GM18511 (cell line): Measurements from ENCODE around the gene RBMS3.

Experiments used
- ATAC-seq: cut with Tn5 transposase; IDR thresholded peaks from one replicate; pipeline ENCODE4 v1.9.1; 2021; ENCODE audit warnings: mild to moderate bottlenecking, moderate library complexity; ENCODE audit not compliant: unreplicated experiment

RBMS3 gene

GRCh38 chr3:29606416-29606815, 325.5 kb downstream of the RBMS3 start:
- no peak for ATAC-seq

DNA sequence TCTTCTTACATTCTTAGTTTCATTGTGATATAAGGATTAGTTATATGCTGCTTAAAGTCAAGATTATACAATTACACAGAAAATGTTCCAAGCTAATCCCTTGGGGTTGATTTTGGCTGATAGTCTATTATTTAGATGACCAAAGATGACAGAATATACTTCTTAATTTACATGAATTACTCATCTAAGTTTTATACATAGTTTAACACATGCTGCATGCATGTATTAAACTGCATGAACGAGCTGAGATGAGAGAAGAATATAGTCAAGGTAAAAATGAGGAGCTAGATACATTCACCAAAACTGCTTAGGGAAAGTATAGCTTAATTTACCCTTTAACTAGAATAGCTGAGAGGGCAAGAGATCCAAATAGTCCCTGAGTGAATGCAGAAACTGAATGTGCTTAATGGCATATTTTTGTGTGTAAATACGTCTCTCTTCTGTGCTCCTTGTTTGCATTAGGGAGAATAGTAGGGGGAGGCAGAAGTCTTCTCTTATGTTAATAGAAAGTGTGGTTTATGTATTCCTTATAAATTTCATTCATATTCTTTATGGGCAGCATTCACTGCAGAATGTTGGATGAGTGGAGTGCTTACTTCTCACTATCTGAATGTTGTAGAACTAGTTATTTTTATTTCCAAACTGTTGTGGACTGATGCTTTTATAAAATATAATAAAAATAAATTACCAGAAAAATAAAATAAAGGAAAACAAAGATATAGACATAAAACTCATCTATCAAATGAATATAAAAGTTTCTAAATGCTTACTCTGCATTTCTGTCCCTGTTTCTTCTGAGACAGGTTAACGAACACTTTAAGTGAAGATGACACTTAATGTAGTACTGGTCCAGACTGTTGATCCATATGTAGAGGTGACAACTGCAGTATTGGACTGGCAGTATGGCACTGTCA, 327.8 kb downstream of the RBMS3 start:
- no peak for ATAC-seq

- ATAC-seq: no peak
Measured at GRCh38 chr3:29609328-29609811, 328.5 kb downstream of the RBMS3 start.

GRCh38 chr3:29610781-29611180, 329.9 kb downstream of the RBMS3 start:
- ATAC-seq: no peak

DNA sequence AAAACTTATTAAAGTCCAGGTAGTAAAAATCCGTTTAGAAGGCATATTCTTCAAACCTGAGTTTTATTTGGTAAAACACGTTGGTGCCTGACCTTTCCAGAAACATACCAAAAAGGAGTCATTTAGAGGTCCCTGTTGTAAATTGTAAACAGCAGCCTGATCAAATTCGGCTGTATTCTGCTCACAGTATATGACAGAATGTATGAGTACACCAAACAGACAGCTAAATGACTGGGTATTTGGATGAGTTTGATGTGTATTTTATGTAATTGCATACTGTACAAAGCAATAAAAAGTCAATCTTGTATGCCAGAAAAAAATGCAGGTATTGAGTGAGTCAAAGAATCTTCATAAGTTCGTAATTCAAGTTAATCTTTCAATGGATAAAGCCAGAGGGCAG, 330.4 kb downstream of the RBMS3 start:
- no peak for ATAC-seq

GRCh38 chr3:29612536-29612935, 331.7 kb downstream of the RBMS3 start:
- ATAC-seq: no peak

DNA sequence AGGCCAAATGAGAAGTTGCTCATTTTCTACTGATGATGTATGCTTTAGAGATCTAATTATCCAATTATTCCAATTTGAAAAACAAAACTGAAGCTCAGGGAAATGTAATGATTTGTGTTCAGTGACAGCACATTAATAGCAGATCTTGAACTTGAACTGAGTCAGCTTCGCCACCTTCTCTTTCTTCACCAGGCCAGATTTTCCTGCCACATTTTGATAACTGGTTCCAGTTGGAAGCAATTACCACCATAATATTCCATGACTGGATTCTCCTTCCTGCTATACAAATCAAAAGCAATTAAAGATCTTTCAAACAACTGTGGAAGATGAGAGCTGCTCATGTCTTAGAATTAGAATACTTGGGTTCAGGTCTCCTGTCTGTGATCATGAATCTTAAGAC, 334.1 kb downstream of the RBMS3 start:
- ATAC-seq: no peak

DNA sequence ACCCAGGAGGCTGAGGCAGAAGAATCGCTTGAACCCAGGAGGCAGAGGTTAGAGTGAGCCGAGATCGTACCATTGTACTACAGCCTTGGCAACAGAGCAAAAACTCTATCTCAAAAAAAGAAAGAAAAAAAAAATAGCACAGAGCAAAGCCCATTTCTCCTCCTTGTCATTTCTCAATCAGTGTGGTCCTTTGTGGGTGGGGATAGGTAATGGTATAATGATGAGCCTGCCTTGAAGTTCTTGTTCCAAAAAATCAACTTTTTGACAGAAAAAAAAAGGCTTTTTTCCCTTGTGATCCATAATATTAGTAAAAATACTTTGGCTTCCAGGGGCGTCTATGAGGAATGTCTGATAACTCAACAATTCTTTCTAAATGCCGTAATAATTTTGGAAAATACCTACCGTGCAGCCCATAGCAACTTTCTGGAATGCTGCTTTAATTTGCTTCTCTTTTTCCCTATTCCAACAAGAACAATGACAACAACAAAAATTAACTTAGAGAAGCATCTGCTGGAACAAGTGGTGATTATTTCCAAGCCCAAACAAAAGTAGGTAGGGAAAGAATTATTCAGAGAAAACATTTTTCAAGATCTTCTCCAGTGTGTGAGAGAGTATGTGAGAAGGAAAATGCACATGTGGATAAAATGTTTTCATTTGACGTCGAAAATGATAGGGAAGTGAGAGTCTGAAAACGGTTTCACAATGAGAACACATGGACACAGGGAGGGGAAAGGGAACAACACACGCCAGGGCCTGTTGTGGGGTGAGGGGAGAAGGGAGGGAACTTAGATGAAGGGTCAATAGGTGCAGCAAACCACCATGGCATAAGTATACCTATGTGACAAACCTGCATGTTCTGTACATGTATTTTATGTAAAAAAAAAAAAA, 337.8 kb downstream of the RBMS3 start:
- ATAC-seq: no peak

- no peak for ATAC-seq
Measured at GRCh38 chr3:29619676-29620075, 338.8 kb downstream of the RBMS3 start.

DNA sequence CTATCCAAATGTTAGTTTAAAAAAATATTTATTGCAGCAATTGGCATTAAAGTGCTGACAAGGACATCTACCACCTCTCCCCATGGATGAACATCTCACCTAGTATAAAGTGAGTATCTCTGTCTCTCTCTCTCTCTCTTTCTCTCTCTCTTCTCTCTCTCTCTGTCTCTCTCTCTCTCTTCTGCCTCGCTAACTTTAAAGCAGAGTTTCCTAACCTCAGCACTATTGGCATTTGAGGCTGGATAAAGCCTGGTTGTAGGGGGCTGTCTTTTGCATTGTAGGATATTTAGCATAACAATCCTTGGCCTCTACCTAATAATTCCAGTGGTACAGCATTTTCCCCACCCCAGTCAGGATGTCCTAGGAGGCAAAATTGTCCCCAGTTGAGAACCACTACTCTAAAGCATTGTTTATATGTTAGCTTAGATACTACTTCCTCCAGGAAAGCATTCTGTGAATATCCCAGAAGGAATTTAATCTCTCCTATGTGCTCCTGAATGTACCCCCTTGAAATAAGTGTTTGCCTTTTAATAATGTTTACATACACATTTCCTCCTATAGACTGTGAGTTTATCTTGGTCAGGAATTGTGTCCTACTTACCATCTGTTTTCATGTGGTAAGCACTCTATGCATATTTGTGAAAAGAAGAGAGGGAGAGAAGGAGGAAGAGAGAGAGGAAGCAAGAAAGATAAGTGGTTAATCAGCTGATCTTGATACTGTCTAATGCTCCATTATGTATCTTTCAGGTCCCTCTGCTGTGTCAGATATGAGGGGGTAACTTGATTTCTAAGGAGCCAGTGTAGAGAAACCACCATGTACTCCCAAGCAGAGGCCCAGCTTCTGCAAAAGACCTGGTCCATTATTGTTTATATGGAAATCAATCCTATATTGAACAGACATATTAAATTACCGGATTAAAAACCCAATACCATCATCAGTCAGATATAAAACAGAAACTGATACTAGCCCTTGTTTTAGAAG, 346.6 kb downstream of the RBMS3 start:
- no peak for ATAC-seq

DNA sequence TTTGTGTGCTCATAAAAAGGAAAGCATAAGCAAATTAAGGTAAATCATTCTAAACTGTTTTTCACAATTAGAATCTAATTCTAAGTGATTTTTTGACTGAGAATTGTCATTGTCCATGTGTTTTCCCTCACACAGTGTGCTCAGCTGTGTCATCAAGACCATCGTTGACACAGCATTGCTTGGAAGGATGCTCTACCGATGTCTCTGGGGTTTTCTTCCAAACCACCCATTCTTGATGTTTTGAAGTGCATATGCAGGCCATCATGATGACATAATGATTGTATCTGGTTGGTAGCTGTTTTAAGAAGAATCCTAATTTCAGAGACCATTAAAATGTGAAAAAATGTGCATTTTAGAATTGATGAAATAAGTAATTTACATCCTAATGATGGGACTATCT, 347.9 kb downstream of the RBMS3 start:
- ATAC-seq: no peak

DNA sequence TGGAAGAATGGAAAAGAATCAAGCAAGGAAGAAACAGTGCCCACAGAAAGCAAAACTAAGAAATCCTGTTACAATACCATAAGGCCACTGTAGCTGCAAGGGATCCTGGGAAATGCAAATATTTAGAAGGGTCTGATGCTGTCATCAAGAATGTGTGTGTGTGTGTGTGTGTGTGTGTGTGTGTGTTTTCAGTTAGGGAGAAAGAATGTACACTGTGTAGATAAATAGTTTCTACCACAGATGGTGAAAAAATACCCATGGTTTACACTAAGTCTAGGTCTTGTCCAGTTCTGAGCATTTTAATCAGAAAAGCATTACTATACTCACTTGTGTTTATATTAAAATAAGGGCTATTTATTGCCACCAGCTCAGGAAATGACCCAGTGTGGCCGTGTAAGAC, 355.0 kb downstream of the RBMS3 start:
- no peak for ATAC-seq

- no peak for ATAC-seq
Measured at GRCh38 chr3:29637068-29637467, 356.2 kb downstream of the RBMS3 start.

DNA sequence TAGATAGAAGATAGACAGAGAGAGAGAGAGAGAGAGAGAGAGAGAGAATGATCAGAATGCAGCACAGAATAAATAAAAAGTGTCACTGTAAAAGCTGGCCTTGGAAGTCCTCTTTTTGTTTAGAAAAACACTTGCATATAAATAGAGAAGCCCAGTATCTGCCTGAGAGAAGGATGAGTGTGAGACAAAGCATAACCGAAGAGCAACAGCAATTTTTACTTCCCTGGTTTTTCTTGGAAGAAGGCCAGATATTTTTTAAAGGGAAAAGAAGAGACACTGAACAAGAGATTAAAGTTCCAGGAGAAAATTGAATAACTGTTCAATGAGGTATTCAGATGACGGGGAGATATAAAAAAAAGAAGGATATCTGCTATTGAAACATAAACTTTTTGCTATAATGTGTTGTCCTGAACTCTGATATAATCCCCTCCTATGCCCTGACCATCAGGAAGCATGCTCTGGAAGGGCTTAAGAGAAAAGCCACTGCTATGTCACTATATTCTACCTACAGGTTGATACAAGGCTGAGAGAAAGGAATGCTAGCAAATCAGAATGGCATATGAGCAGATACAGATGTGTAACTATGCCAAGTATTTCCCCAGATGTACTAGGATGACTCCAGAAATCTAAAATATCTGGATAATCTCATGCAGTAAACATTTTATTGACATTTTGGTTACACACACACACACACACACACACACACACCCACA, 358.9 kb downstream of the RBMS3 start:
- ATAC-seq: no peak

- ATAC-seq: no peak
Measured at GRCh38 chr3:29642393-29643033, 361.6 kb downstream of the RBMS3 start.

DNA sequence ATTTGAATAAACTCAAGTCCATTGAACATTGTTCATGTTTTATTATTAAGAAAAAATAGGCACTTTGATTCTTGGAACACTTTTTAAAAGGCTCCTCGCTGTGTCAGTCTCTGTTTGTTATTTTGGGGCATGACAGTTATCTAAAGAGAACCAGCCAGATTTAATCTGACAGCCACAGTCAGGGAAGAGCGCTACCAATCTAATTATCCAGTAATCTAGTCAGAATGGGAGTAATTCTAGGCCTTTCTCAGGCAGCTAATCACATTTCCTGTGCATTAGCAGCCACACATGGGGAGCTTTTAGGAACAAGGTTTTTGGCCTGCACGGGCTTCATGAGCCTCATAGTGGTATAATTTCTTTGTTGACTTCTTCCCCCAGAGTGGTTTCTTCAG, 362.2 kb downstream of the RBMS3 start:
- no peak for ATAC-seq

- ATAC-seq: no peak
Measured at GRCh38 chr3:29644261-29644660, 363.4 kb downstream of the RBMS3 start.

GRCh38 chr3:29644956-29645636, 364.2 kb downstream of the RBMS3 start:
- no peak for ATAC-seq

- ATAC-seq: no peak
Measured at GRCh38 chr3:29646043-29646442, 365.2 kb downstream of the RBMS3 start.
